ENCODE measurements around the gene ZNF79. TPM values are rescaled to one million over a fixed set of nuclear protein-coding genes. Genes with fewer than 3 reads are reported as not detected.

The ZNF79 gene
- total RNA-seq (2021) = 7.6 to 9.0 TPM (median 7.7 TPM) in 3 replicates
- Bru-seq, nascent RNA = percentile 72 among the genes with signal in this experiment
- long read RNA-seq, experiment 1, transcript ZNF79-202 (6 exons, 2,194 nt) = major isoform, 5 of 23 reads
- long read RNA-seq, experiment 1, partial matches to known transcripts = 1 of 23 reads
- long read RNA-seq, experiment 1, other reads (novel, unspliced or antisense) = 10 of 23 reads
- long read RNA-seq, experiment 2, partial matches to known transcripts = 0 of 6 reads
- long read RNA-seq, experiment 2, other reads (novel, unspliced or antisense) = 3 of 6 reads
- long read RNA-seq, experiment 3, partial matches to known transcripts = 0 of 6 reads
- long read RNA-seq, experiment 3, other reads (novel, unspliced or antisense) = 2 of 6 reads

- CTCF ChIA-PET = interaction anchor here (0.9 to 1.4 kb wide), 13 partner anchors 27 to 520 kb away, joined by 3 to 12 read pairs (median 3); partner anchors contain the start of genes LRSAM1, RPL12, SLC2A8 and TOR2A
- POLR2A ChIA-PET = interaction anchor here (0.6 to 1.4 kb wide), 9 partner anchors 8 to 198 kb away, joined by 3 to 9 read pairs (median 3); partner anchors contain the start of genes LRSAM1, RPL12 and SLC2A8
- peaks cover 29% of the 10 kb centered on the region for H3K4me1 Mint-ChIP-seq
- peak within 1 kb of the TSS; percentile 98 for H3K4me3 Mint-ChIP-seq
- H3K27me3 Mint-ChIP-seq (ENCODE audit: low read depth) = no peaks in the 10 kb centered on the region
- H3K27ac Mint-ChIP-seq = peak within 1 kb of the TSS; percentile 99
- peak; percentile 90 for ATAC-seq
- peak; percentile 95 for DNase-seq (ENCODE audit: low spot score)
- H3K36me3 Mint-ChIP-seq = peaks cover 17% of the 10 kb centered on the region
- H3K9me3 Mint-ChIP-seq = no peaks in the 10 kb centered on the region
- TF ChIP-seq ARID4B (CRISPR knock-in tag; IDR thresholded peaks at IDR 0.05; ENCODE audit: borderline replicate concordance) (no peak; the same call in 1 of the 2 replicates), ZNF219 (CRISPR knock-in tag; IDR thresholded peaks at IDR 0.05; ENCODE audit: borderline replicate concordance) (no peak), HMGXB4 (CRISPR knock-in tag; IDR thresholded peaks at IDR 0.05) (no peak), HMGA2 (CRISPR knock-in tag; IDR thresholded peaks at IDR 0.05) (no peak), MYBL2 (CRISPR knock-in tag; IDR thresholded peaks at IDR 0.05) (no peak), ETV6 (CRISPR knock-in tag; IDR thresholded peaks at IDR 0.05) (0 out of 2 replicates have a peak, but pooled peaks have one; percentile 13), CDX4 (CRISPR knock-in tag; IDR thresholded peaks at IDR 0.05; ENCODE audit: borderline replicate concordance) (no peak), SMAD4 (CRISPR knock-in tag; IDR thresholded peaks at IDR 0.05) (no peak), ZNF281 (CRISPR knock-in tag; IDR thresholded peaks at IDR 0.05) (no peak), NFATC4 (CRISPR knock-in tag; IDR thresholded peaks at IDR 0.05) (no peak), ZNF671 (CRISPR knock-in tag; IDR thresholded peaks at IDR 0.05) (no peak), ZMAT4 (CRISPR knock-in tag; IDR thresholded peaks at IDR 0.05) (no peak), ESRRA (CRISPR knock-in tag; IDR thresholded peaks at IDR 0.05; ENCODE audit: borderline replicate concordance) (no peak), MXD4 (CRISPR knock-in tag; IDR thresholded peaks at IDR 0.05; ENCODE audit: borderline replicate concordance) (no peak), ZNF121 (CRISPR knock-in tag; IDR thresholded peaks at IDR 0.05) (no peak), USF2 (CRISPR knock-in tag; IDR thresholded peaks at IDR 0.05) (peak; percentile 68), GRHL2 (CRISPR knock-in tag; IDR thresholded peaks at IDR 0.05; ENCODE audit: insufficient replicate concordance, severe bottlenecking) (no peak), ZNF416 (CRISPR knock-in tag; IDR thresholded peaks at IDR 0.05) (no peak), ELF4 (CRISPR knock-in tag; IDR thresholded peaks at IDR 0.05; ENCODE audit: low read depth) (no peak), ERG (CRISPR knock-in tag; IDR thresholded peaks at IDR 0.05) (no peak), PREB (CRISPR knock-in tag; IDR thresholded peaks at IDR 0.05; ENCODE audit: borderline replicate concordance) (no peak), ZNF138 (CRISPR knock-in tag; conservative IDR thresholded peaks at IDR 0.05) (no peak)
Observed at GRCh38 chr9:127423934-127424675, at the start of gene ZNF79. TSS of gene ZNF79 (plus strand) at chr9:127424382. CDS start at chr9:127424788, 406 bp downstream.
